ENCODE measurements around the gene ARSI.

Gene ARSI

GRCh38 chr5:150307617-150308426 is 5.1 kb upstream of the ARSI start:
- no peak for DNase-seq (ENCODE audit: low read depth in 2 of 2)

DNA sequence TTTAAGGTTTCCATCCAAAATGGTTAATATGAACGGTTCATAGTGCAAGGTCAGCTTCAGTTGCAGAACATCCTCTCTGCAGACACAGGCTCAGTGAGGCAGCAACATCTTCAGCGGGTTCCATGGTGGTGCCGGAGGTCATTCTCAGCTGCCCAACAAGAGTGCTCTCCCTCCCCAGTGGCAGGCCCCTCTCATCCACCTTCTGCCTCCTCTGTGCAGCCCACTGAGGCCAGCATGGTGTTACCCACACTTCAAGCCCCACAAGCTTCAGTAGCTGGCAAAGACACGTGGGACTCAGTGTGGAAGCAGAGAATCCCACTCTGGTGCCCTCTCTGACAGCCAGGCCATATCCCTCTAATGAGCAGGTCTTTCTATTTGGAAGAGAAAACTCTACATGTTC is 4.1 kb upstream of the ARSI start:
- no peak for DNase-seq (ENCODE audit: low read depth in 2 of 2)

DNA sequence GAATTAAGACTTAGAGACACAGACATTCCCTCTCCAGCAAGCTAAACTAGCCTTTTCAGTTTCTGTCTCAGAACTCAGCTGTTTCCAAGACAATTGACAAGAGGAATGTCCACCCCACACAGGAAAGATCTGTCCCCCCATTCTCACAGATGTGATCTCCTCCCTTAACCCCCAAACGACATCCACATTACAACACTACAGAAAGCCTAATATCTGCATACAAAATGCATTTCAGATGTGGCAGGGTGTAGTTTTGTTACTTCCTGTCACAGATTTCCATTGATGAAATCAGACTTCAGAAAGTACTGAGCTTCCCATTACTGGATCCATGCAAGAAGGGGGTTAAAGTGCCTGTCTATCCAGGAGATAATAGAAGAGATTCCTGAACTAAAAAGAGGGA is 2.9 kb upstream of the ARSI start:
- no peak for DNase-seq (ENCODE audit: low read depth in 2 of 2)

DNA sequence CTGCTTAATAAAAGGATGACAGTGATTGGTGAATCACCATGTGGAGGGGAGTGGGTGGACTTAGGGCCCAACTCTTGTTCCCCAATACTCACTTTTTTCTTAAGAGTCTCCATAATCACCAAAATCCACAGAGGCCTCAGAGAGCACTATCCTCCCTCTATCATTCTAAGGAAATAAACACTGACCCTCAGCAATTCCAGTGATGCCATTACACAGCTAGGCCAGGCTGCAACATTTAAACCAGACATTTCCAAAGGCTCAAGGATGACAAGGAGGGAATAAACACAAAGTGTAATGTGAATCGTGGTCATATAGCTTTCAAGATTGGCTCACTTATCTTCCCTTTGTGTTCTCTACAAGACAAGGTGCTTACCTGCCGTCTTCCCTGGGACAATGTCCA is 2.4 kb upstream of the ARSI start:
- DNase-seq (ENCODE audit: low read depth in 2 of 2), result no peak

DNA sequence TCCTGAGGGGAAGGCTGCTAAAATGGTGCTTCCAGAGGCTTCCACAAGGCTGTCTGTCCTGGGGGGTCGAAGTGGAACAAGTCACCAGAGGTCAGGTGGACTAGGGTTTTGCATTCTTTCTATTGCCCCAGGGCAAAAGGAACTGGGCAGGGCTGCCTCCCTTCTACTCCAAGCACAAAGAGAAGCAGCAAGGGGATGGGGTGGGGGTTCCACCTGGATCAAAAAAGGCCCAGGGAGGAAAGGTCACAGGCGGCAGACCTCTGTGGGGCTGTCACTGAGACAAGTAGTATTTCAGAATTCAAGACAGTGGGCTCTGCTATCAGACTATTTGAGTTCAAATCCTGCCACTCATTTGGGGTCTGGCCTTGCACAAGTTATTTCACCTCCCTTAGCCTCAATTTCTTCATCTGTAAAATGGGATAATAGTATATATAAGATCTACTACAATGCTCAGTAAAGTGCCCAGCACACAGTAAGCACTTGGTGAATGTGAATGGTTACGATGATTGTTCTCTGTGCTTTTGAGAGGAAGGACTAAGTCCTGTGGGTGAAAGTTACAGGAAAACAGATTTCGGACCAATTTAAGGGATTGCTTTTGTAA is 1.9 kb upstream of the ARSI start:
- no peak for DNase-seq (ENCODE audit: low read depth in 2 of 2)

- DNase-seq (ENCODE audit: low read depth in 2 of 2), result no peak
These were observed 1.1 kb upstream of the ARSI start for GRCh38 chr5:150303660-150304386.

- DNase-seq (ENCODE audit: low read depth in 2 of 2), result no peak
These were observed 438 bp upstream of the ARSI start for GRCh38 chr5:150303070-150303615.

GRCh38 chr5:150301901-150302300 is 804 bp downstream of the ARSI start:
- DNase-seq (ENCODE audit: low read depth in 2 of 2), result no peak

GRCh38 chr5:150301170-150301505 is 1.6 kb downstream of the ARSI start:
- no peak for DNase-seq (ENCODE audit: low read depth in 2 of 2)

- no peak for DNase-seq (ENCODE audit: low read depth in 2 of 2)
These were observed 2.1 kb downstream of the ARSI start for GRCh38 chr5:150300496-150301169.

DNA sequence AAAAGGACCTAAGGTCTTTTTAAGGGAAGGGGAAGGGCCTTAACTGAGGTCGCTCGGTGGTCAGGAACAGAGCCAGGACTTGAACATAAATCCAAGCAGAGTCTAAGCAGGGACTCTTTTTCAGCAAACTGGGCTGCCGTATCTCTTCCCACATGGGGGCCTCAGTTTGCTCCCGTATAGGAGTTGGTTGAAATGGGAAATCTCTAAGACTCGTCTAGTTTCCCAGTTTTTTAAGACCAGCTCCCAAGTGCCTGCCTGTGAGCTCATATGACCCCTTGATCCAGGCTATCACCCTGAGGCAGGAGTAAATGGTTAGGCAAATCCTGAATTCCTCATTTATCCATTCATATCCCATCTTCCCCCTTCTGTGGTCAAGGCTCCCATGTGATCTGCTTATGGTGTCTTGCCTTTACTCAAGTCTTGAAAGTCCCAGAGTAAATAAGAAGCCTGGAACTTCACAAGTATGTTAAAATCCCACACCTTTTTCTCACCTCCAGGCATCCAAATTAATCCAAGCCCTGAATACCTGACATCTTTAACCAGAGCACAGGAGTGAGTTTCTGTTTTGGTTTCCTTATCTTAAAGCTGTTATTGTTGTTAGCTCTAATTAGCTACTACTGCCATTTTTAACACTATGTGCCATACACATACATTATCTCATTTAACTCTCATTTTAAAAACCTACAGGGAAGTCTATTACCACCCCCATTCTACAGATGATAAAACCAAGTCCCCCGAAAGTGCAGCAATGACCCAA is 3.0 kb downstream of the ARSI start:
- DNase-seq (ENCODE audit: low read depth in 2 of 2), result no peak

DNA sequence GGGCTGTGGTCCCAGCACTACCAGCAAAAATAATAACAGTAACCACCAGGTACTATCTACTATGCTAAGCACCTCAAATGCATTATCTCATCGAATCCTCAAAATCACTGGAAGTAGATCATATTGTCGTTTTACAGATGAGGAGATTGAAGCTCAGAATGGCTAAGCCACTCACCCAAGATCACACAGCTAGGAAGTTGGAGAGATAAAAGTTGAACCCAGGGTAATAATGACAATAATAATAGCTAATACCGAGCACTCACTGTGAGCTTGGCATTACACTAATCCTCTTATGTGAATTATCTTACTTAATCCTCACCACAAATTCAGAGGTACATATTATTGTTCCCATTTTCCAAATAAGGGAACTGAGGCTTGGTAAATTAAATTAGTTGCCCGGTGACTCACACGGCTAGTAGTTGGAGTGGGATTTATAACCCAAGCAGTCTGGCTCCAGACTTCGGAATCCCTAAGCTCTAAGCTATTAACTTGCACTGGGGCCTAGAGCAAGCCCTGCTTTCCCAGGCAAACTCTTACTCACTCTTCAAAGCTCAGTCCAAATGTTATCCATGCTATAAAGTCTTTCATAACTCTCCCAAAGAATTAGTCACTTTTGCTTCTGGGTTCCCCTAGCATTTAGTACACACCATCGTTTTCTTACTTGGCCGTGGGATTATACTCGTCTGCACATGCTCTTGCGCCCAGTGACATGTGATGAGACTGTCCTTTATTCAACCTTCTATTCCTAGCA is 3.8 kb downstream of the ARSI start:
- no peak for DNase-seq (ENCODE audit: low read depth in 2 of 2)

- no peak for DNase-seq (ENCODE audit: low read depth in 2 of 2)
These were observed 4.6 kb downstream of the ARSI start for GRCh38 chr5:150297934-150298595.

DNA sequence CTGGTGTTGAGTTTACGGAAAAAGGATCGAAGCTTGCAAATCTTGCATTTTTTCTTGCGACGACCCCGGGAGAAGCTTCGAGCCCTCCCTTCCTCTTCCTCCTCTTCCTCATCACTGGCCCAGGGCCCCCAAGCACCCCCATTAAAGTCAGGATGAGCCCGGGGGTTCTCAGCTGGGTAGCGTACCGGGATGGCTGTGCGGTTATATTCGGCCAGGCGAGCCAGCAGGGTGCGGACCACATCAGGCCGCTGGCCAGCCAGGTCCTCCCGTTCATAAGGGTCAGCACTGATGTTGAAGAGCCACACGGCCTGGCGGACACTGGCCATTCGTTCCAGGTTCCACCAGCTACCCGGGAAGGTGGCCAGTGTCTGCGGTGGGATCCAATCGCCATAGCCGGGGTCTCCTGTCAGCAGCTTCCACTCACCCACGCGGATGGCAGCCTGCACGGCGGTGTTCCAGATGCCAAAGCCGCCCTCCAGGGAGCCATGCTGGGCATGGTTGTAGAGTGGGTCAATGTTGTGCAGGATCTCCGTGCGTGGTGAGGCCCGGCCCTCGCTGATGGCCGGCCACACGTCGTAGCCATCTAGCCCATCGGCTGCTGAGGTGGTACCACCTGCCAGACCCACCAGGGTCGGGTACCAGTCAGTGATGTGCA is 5.3 kb downstream of the ARSI start:
- DNase-seq (ENCODE audit: low read depth in 2 of 2), result no peak

DNA sequence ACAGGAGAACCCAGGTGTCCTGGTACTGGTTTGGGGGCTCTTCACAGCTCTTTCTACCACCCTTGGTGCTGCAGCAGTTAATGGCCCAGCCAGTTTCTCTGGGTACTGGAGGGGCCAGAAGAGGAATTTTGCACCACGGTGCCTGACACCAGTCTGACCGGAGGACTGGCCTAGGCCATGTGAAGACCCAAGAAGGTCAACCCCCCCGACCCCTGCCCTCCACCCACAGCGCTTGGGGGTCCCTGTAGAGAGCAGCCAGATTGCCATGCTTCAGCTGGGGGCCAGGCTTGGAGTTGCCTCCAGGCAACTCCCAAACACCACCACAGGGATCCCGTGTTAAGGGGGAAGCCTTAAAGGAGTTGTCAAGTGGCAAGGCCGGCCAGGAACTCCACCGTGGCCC is 6.2 kb downstream of the ARSI start:
- DNase-seq (ENCODE audit: low read depth in 2 of 2), result no peak

- no peak for DNase-seq (ENCODE audit: low read depth in 2 of 2)
These were observed 6.8 kb downstream of the ARSI start for GRCh38 chr5:150295741-150296486.

DNA sequence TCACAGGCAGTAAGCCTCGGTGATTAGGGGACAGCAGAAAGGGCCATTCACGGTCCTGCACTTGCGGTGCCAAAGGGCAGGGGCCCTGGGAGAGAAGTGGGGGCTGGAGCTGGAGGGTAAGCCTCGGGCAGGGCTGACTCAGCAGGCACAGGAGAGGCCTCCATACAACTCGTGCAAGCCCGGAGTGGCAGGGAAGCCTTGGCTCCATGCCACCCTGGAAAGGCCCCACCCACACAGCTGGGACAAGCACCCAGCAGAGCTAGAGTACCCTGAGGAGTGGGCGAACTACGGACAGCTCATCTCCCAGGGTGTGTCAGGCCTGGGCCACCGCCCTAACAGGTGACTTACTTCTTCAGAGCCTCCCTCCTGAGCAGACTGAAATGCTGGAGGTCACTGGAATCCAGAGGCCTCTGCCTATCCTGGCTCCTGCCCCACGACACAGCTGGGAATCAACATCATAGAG is 7.5 kb downstream of the ARSI start:
- DNase-seq (ENCODE audit: low read depth in 2 of 2), result no peak

DNA sequence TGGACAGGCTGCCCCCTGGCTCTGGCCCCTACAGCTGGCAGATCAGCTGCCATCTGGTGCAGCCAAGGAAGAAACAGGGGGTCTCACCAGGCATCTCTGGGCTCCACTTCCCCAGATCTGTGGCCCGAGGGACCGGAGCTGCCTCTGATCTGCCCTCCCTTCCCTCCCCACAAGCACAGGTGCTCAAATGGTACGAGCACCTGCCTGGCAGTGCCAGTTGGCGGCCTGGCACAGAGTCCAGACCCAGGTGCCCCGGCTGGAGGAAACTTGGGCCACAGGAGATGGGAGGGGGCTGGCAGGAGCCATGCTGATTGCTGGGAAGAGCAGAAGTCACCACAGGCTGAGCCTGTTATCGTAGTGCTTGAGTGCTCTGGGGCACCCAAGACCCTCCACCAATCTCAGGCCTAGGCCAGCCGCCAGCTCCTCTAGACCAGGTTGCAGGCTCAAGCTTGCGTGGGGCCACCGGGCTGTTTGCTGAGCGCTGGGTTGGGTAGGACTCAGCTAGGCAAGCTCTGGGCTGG is 8.1 kb downstream of the ARSI start:
- no peak for DNase-seq (ENCODE audit: low read depth in 2 of 2)

All from stimulated activated CD8-positive, alpha-beta memory T cell treated with anti-CD3 and anti-CD28 coated beads, Interleukin-2, amount 100 ng/mL, for 48 hours (primary cell).